ENCODE measurements around the gene GADL1. TPM values are rescaled to one million over a fixed set of nuclear protein-coding genes. Genes with fewer than 3 reads are reported as not detected.

Gene GADL1
- total and polyA plus RNA-seq, 2 experiments from 2014 or later = 13.5 to 16.9 TPM

GRCh38 chr3:30680789-30681648 is 213.4 kb downstream of the GADL1 start:
- Histone ChIP-seq H3K36me3 (peaks cover 6% of the 10 kb centered on the region), H3K27ac (no peak overlapping the region), H3K9me3 (ENCODE audit: low read depth) (no peaks in the 10 kb centered on the region), H3K4me3 (no peak overlapping the region), H3K4me1 (ENCODE audit: low read depth) (no peaks in the 10 kb centered on the region), H3K27me3 (no peaks in the 10 kb centered on the region)
- DNase-seq (ENCODE audit: low read depth in 1 of 2, low spot score in 1 of 2) = peak in 1 of 2 donors; percentile 58
- TF ChIP-seq CTCF (IDR thresholded peaks at IDR 0.05; ENCODE audit: low read depth, low read length) = no peak

GRCh38 chr3:30679045-30679444 is 215.4 kb downstream of the GADL1 start:
- no peak for TF ChIP-seq CTCF (IDR thresholded peaks at IDR 0.05; ENCODE audit: low read depth, low read length)
- Histone ChIP-seq H3K4me3 (no peak overlapping the region), H3K9me3 (ENCODE audit: low read depth) (no peaks in the 10 kb centered on the region), H3K27me3 (no peaks in the 10 kb centered on the region), H3K27ac (no peak overlapping the region), H3K36me3 (peaks cover 22% of the 10 kb centered on the region), H3K4me1 (ENCODE audit: low read depth) (no peaks in the 10 kb centered on the region)
- DNase-seq (ENCODE audit: low read depth in 1 of 2, low spot score in 1 of 2) = no peak

GRCh38 chr3:30677347-30677685 is 217.1 kb downstream of the GADL1 start:
- TF ChIP-seq CTCF (IDR thresholded peaks at IDR 0.05; ENCODE audit: low read depth, low read length) = no peak
- H3K27ac ChIP-seq = no peak overlapping the region
- peaks cover 32% of the 10 kb centered on the region for H3K36me3 ChIP-seq
- no peak overlapping the region for H3K4me3 ChIP-seq
- H3K9me3 ChIP-seq (ENCODE audit: low read depth) = no peaks in the 10 kb centered on the region
- H3K27me3 ChIP-seq = no peaks in the 10 kb centered on the region
- H3K4me1 ChIP-seq (ENCODE audit: low read depth) = no peaks in the 10 kb centered on the region
- no peak for DNase-seq (ENCODE audit: low read depth in 1 of 2, low spot score in 1 of 2)

- TF ChIP-seq CTCF (IDR thresholded peaks at IDR 0.05; ENCODE audit: low read depth, low read length) = no peak
- peaks cover 35% of the 10 kb centered on the region for H3K36me3 ChIP-seq
These were observed 217.8 kb downstream of the GADL1 start for GRCh38 chr3:30676424-30677346.

More at GRCh38 chr3:30676424-30677346, 217.8 kb downstream of the GADL1 start:
- Histone ChIP-seq H3K9me3 (ENCODE audit: low read depth) (no peaks in the 10 kb centered on the region), H3K27me3 (no peaks in the 10 kb centered on the region), H3K27ac (no peak overlapping the region), H3K4me1 (ENCODE audit: low read depth) (no peaks in the 10 kb centered on the region), H3K4me3 (no peak overlapping the region)
- DNase-seq (ENCODE audit: low read depth in 1 of 2, low spot score in 1 of 2) = no peak

All from cardiac muscle cell (in vitro differentiated cells and primary cell).